ENCODE results near the gene RALGPS1. TPM values are rescaled to one million over a fixed set of nuclear protein-coding genes. Genes with fewer than 3 reads are reported as not detected.

The RALGPS1 gene
- total and polyA plus RNA-seq, 2 of the 13 experiments (the other 11 are each of a cell fraction or from before 2014, with no cell fraction given), result 3.7 to 6.5 TPM

DNA sequence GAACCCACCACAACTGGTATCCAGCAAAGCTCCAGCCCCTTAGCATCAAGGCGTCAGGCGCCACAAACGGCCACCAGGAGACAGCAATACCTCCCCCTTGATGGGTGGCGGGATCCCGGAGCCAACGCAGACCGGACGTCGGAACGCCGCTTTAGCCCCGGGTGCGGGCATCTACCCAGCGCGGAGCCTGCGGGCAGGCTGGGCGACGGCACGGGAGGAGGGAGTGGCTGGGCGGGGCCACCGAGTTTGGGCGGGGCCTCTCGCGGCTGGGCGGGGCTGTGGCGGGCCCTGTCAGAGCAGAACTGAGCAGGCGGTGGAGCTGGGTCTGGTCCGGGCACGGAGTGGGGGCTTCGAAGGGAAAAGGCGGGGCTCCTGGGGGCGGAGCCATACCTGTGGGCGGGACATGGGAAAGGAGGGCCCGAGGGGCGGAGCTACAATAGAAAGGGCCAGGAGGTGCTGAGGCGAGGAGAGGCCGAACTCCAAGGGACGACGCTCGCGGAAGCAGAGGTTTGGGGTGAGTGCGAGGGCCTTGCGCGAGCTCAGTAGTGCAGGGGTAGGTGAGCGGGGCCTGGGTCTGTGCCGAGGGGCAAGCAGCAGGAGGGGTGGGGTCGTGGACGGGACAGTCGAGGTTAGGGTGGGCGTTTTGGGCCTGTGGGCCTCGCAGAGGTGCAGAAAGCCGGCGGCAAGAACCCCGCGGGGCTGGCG, 309.7 kb downstream of the RALGPS1 start (continued):
- TF ChIP-seq ZNF274 (CRISPR knock-in tag; IDR thresholded peaks at IDR 0.05) (peak; percentile 35; the same call in 1 of the 2 replicates), MEF2D (CRISPR knock-in tag; IDR thresholded peaks at IDR 0.05) (peak; percentile 44; the same call in 1 of the 2 replicates), ZC3H13 (CRISPR knock-in tag; IDR thresholded peaks at IDR 0.05) (no peak; the same call in 1 of the 2 replicates), SMAD1 (CRISPR knock-in tag; IDR thresholded peaks at IDR 0.05; ENCODE audit: borderline replicate concordance, low read depth) (no peak), ZNF34 (CRISPR knock-in tag; IDR thresholded peaks at IDR 0.05; ENCODE audit: borderline replicate concordance) (no peak), ZNF484 (CRISPR knock-in tag; IDR thresholded peaks at IDR 0.05; ENCODE audit: borderline replicate concordance, low read depth) (no peak), SAP130 (CRISPR knock-in tag; IDR thresholded peaks at IDR 0.05; ENCODE audit: low read depth) (peak; percentile 69), HNRNPUL1 (IDR thresholded peaks at IDR 0.05; ENCODE audit: low read depth, low read length) (no peak), PAF1 (CRISPR knock-in tag; IDR thresholded peaks at IDR 0.05) (no peak), ZNF567 (CRISPR knock-in tag; IDR thresholded peaks at IDR 0.05; ENCODE audit: borderline replicate concordance) (no peak), SSRP1 (CRISPR knock-in tag; IDR thresholded peaks at IDR 0.05) (no peak), HDAC2 (CRISPR knock-in tag; IDR thresholded peaks at IDR 0.05) (no peak), MBD4 (IDR thresholded peaks at IDR 0.05; ENCODE audit: borderline replicate concordance, low read length) (no peak), ZKSCAN1 (IDR thresholded peaks at IDR 0.05; ENCODE audit: low read length) (no peak), ZNF205 (CRISPR knock-in tag; IDR thresholded peaks at IDR 0.05) (no peak), SIX4 (CRISPR knock-in tag; IDR thresholded peaks at IDR 0.05) (no peak), SKI (IDR thresholded peaks at IDR 0.05; ENCODE audit: partially characterized antibody) (no peak), ZNF235 (CRISPR knock-in tag; IDR thresholded peaks at IDR 0.05; ENCODE audit: borderline replicate concordance) (no peak), MATR3 (CRISPR knock-in tag; IDR thresholded peaks at IDR 0.05) (no peak), DMAP1 (CRISPR knock-in tag; IDR thresholded peaks at IDR 0.05) (peak; percentile 42; the same call in 1 of the 2 replicates)
- TF ChIP-seq, protein P1, sequence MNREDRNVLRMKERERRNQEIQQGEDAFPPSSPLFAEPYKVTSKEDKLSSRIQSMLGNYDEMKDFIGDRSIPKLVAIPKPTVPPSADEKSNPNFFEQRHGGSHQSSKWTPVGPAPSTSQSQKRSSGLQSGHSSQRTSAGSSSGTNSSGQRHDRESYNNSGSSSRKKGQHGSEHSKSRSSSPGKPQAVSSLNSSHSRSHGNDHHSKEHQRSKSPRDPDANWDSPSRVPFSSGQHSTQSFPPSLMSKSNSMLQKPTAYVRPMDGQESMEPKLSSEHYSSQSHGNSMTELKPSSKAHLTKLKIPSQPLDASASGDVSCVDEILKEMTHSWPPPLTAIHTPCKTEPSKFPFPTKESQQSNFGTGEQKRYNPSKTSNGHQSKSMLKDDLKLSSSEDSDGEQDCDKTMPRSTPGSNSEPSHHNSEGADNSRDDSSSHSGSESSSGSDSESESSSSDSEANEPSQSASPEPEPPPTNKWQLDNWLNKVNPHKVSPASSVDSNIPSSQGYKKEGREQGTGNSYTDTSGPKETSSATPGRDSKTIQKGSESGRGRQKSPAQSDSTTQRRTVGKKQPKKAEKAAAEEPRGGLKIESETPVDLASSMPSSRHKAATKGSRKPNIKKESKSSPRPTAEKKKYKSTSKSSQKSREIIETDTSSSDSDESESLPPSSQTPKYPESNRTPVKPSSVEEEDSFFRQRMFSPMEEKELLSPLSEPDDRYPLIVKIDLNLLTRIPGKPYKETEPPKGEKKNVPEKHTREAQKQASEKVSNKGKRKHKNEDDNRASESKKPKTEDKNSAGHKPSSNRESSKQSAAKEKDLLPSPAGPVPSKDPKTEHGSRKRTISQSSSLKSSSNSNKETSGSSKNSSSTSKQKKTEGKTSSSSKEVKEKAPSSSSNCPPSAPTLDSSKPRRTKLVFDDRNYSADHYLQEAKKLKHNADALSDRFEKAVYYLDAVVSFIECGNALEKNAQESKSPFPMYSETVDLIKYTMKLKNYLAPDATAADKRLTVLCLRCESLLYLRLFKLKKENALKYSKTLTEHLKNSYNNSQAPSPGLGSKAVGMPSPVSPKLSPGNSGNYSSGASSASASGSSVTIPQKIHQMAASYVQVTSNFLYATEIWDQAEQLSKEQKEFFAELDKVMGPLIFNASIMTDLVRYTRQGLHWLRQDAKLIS (CRISPR knock-in tag; IDR thresholded peaks at IDR 0.05), result no peak
- TF ChIP-seq, protein P2, sequence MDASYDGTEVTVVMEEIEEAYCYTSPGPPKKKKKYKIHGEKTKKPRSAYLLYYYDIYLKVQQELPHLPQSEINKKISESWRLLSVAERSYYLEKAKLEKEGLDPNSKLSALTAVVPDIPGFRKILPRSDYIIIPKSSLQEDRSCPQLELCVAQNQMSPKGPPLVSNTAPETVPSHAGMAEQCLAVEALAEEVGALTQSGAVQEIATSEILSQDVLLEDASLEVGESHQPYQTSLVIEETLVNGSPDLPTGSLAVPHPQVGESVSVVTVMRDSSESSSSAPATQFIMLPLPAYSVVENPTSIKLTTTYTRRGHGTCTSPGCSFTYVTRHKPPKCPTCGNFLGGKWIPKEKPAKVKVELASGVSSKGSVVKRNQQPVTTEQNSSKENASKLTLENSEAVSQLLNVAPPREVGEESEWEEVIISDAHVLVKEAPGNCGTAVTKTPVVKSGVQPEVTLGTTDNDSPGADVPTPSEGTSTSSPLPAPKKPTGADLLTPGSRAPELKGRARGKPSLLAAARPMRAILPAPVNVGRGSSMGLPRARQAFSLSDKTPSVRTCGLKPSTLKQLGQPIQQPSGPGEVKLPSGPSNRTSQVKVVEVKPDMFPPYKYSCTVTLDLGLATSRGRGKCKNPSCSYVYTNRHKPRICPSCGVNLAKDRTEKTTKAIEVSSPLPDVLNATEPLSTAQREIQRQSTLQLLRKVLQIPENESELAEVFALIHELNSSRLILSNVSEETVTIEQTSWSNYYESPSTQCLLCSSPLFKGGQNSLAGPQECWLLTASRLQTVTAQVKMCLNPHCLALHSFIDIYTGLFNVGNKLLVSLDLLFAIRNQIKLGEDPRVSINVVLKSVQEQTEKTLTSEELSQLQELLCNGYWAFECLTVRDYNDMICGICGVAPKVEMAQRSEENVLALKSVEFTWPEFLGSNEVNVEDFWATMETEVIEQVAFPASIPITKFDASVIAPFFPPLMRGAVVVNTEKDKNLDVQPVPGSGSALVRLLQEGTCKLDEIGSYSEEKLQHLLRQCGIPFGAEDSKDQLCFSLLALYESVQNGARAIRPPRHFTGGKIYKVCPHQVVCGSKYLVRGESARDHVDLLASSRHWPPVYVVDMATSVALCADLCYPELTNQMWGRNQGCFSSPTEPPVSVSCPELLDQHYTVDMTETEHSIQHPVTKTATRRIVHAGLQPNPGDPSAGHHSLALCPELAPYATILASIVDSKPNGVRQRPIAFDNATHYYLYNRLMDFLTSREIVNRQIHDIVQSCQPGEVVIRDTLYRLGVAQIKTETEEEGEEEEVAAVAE (CRISPR knock-in tag; IDR thresholded peaks at IDR 0.05; ENCODE audit: borderline replicate concordance), result no peak
- TF ChIP-seq, protein P3, sequence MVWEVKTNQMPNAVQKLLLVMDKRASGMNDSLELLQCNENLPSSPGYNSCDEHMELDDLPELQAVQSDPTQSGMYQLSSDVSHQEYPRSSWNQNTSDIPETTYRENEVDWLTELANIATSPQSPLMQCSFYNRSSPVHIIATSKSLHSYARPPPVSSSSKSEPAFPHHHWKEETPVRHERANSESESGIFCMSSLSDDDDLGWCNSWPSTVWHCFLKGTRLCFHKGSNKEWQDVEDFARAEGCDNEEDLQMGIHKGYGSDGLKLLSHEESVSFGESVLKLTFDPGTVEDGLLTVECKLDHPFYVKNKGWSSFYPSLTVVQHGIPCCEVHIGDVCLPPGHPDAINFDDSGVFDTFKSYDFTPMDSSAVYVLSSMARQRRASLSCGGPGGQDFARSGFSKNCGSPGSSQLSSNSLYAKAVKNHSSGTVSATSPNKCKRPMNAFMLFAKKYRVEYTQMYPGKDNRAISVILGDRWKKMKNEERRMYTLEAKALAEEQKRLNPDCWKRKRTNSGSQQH (CRISPR knock-in tag; IDR thresholded peaks at IDR 0.05; ENCODE audit: low read depth), result no peak

All from HepG2 (cell line).